HepG2 (cell line): ENCODE results near the gene SIN3A. TPM values are rescaled to one million over a fixed set of nuclear protein-coding genes. Genes with fewer than 3 reads are reported as not detected.

Source experiments
- AGO2 ChIP-seq: fragments of 200-400 bp; formaldehyde crosslinking; optimal IDR thresholded peaks from 2 replicates; pipeline ENCODE3; 2017; ENCODE audit warnings: mild to moderate bottlenecking, low read depth, low read length, moderate library complexity
- AHR ChIP-seq: IDR thresholded peaks from 2 replicates; pipeline ENCODE4 v1.6.1; 2018; ENCODE audit warnings: missing genetic modification reagents, missing compliant biosample characterization
- ATRX ChIP-seq: sonication (generic); formaldehyde crosslinking; IDR thresholded peaks from 2 replicates; pipeline ENCODE4 v1.4.0; 2020; ENCODE audit warnings: missing genetic modification reagents, borderline replicate concordance
- CBX5 ChIP-seq: sonication (generic); formaldehyde crosslinking; IDR thresholded peaks from 2 replicates; pipeline ENCODE4 v1.4.0; 2020; ENCODE audit warnings: missing genetic modification reagents, borderline replicate concordance
- DNMT3B ChIP-seq: conservative IDR thresholded peaks from 2 replicates; pipeline ENCODE4 v1.6.1; 2016; ENCODE audit warnings: missing biosample characterization, control low read depth
- FOXA1 ChIP-seq, 2 experiments: fragments of 450-650 bp in 1 of 2; sonication (generic) in 1 of 2; formaldehyde crosslinking in 1 of 2; IDR thresholded peaks; 2 replicates each; pipeline versions ENCODE4 v1.4.0 to v1.6.1; 2016 to 2020; ENCODE audit warnings: missing genetic modification reagents in 1 of 2
- GABPB1 ChIP-seq: IDR thresholded peaks from 2 replicates; pipeline ENCODE4 v1.6.1; 2016; ENCODE audit warnings: mild to moderate bottlenecking, missing genetic modification reagents, moderate library complexity, missing compliant biosample characterization
- HDAC1 ChIP-seq: sonication (generic); formaldehyde crosslinking; IDR thresholded peaks from 2 replicates; pipeline ENCODE4 v1.5.1; 2020; ENCODE audit warnings: mild to moderate bottlenecking, missing genetic modification reagents
- HNF1B ChIP-seq: sonication (generic); formaldehyde crosslinking; IDR thresholded peaks from 2 replicates; pipeline ENCODE4 v1.5.1; 2020; ENCODE audit warnings: mild to moderate bottlenecking, moderate library complexity, missing genetic modification reagents
- IRF9 ChIP-seq: sonication (generic); formaldehyde crosslinking; IDR thresholded peaks from 2 replicates; pipeline ENCODE4 v1.8.0; 2022; ENCODE audit warnings: missing genetic modification reagents, mild to moderate bottlenecking, borderline replicate concordance
- MAZ ChIP-seq, 2 experiments: sonication (generic) in 1 of 2; formaldehyde crosslinking in 1 of 2; IDR thresholded peaks; 2 replicates each; pipeline versions ENCODE4 v1.5.0 to v1.6.1; 2012 to 2020; ENCODE audit warnings: low read depth in 2 of 2, mild to moderate bottlenecking in 2 of 2, borderline replicate concordance in 1 of 2, improper control_type of control experiment in 1 of 2, low read length in 1 of 2, missing genetic modification reagents in 1 of 2, moderate library complexity in 1 of 2
- NAIF1 ChIP-seq: sonication (generic); formaldehyde crosslinking; IDR thresholded peaks from 2 replicates; pipeline ENCODE4 v1.5.0; 2020; ENCODE audit warnings: mild to moderate bottlenecking, missing genetic modification reagents, borderline replicate concordance
- NCOR1 ChIP-seq: fragments of 200-600 bp; sonication (generic); IDR thresholded peaks from 2 replicates; pipeline ENCODE4 v1.7.0; 2017; ENCODE audit warnings: antibody characterized with exemption, low read length, borderline replicate concordance
- NFYB ChIP-seq: sonication (generic); formaldehyde crosslinking; IDR thresholded peaks from 2 replicates; pipeline ENCODE4 v1.4.0; 2020; ENCODE audit warnings: missing genetic modification reagents
- PHF21A ChIP-seq: sonication (generic); formaldehyde crosslinking; IDR thresholded peaks from 2 replicates; pipeline ENCODE4 v1.5.0; 2020; ENCODE audit warnings: mild to moderate bottlenecking, missing genetic modification reagents
- RAD21 ChIP-seq: fragments of 450-650 bp; formaldehyde crosslinking; IDR thresholded peaks from 2 replicates; pipeline ENCODE4 v1.5.0; 2020; ENCODE audit warnings: mild to moderate bottlenecking
- SRSF1 ChIP-seq: fragments of 200-400 bp; formaldehyde crosslinking; optimal IDR thresholded peaks from 2 replicates; pipeline ENCODE3; 2017; ENCODE audit warnings: mild to moderate bottlenecking, low read depth, low read length, moderate library complexity
- ZNF232 ChIP-seq: sonication (generic); formaldehyde crosslinking; IDR thresholded peaks from 2 replicates; pipeline ENCODE4 v1.4.0; 2020; ENCODE audit warnings: missing genetic modification reagents, borderline replicate concordance
- ZNF414 ChIP-seq: sonication (generic); formaldehyde crosslinking; IDR thresholded peaks from 2 replicates; pipeline ENCODE4 v1.5.0; 2020; ENCODE audit warnings: missing genetic modification reagents
- ZNF501 ChIP-seq: sonication (generic); formaldehyde crosslinking; IDR thresholded peaks from 2 replicates; pipeline ENCODE4 v1.5.1; 2020; ENCODE audit warnings: mild to moderate bottlenecking, moderate library complexity, missing genetic modification reagents
- ZNF558 ChIP-seq: sonication (generic); formaldehyde crosslinking; IDR thresholded peaks from 2 replicates; pipeline ENCODE4 v1.9.0; 2022; ENCODE audit warnings: mild to moderate bottlenecking, missing genetic modification reagents, borderline replicate concordance
- ZNF564 ChIP-seq: sonication (generic); formaldehyde crosslinking; IDR thresholded peaks from 2 replicates; pipeline ENCODE4 v1.8.1; 2023; ENCODE audit warnings: mild to moderate bottlenecking, missing genetic modification reagents
- ZNF605 ChIP-seq: sonication (generic); formaldehyde crosslinking; IDR thresholded peaks from 2 replicates; pipeline ENCODE4 v1.8.0; 2022; ENCODE audit warnings: mild to moderate bottlenecking, missing genetic modification reagents
- polyA plus RNA-seq, 8 experiments: library from polyadenylated mRNA; depleted of rRNA in 3 of 8; stranded (reverse) in 7 of 8; unstranded in 1 of 8; fragments of >200 nt; fragmentation: Illumina TruSeq in 4 of 8; extraction: Trizol in 4 of 8; gene quantifications; 2 replicates each; pipeline versions ENCODE4 v1.2.1 to v1.2.3, GENCODE V29; 2011 to 2016; ENCODE audit warnings: low read depth in 4 of 8, missing spikeins in 1 of 8, mixed read lengths in 1 of 8; ENCODE audit not compliant: insufficient read depth in 1 of 8
- total RNA-seq, 5 experiments: library from RNA; depleted of rRNA; stranded (reverse); fragments of >200 nt; fragmentation: Illumina TruSeq; extraction: Trizol; gene quantifications; 2 replicates each; pipeline ENCODE4 v1.2.3, GENCODE V29; 2016; ENCODE audit warnings: low read depth in 1 of 5

Gene SIN3A
- total and polyA plus RNA-seq, 2 of the 13 experiments (the other 11 are each of a cell fraction or from before 2014, with no cell fraction given), result 16.1 to 28.1 TPM

- TF ChIP-seq HNF1B (CRISPR knock-in tag), result peak; percentile 54; the same call in 1 of the 2 replicates
- 0 out of 2 replicates have a peak, but pooled peaks have one; percentile 25 for TF ChIP-seq ZNF414 (CRISPR knock-in tag)
- TF ChIP-seq MAZ (IDR thresholded peaks at IDR 0.05; ENCODE audit: borderline replicate concordance, low read depth, low read length), result peak; percentile 46; the same call in 1 of the 2 replicates
- peak; percentile 66 for TF ChIP-seq MAZ (CRISPR knock-in tag; IDR thresholded peaks at IDR 0.05; ENCODE audit: low read depth)
- peak; percentile 81; the same call in 1 of the 2 replicates for TF ChIP-seq CBX5 (CRISPR knock-in tag)
- no peak for TF ChIP-seq ZNF564 (CRISPR knock-in tag)
- peak; percentile 70; the same call in 1 of the 2 replicates for TF ChIP-seq GABPB1 (CRISPR knock-in tag)
- TF ChIP-seq DNMT3B (CRISPR knock-in tag), result no peak
- 0 out of 2 replicates have a peak, but pooled peaks have one; percentile 26 for TF ChIP-seq RAD21
- TF ChIP-seq ZNF558 (CRISPR knock-in tag), result 0 out of 2 replicates have a peak, but pooled peaks have one; percentile 69
- TF ChIP-seq ZNF605 (CRISPR knock-in tag), result 0 out of 2 replicates have a peak, but pooled peaks have one; percentile 60
- TF ChIP-seq NAIF1 (CRISPR knock-in tag), result no peak
- TF ChIP-seq AHR (CRISPR knock-in tag), result peak; percentile 53; the same call in 1 of the 2 replicates
- no peak for TF ChIP-seq FOXA1 (IDR thresholded peaks at IDR 0.05)
- TF ChIP-seq FOXA1 (CRISPR knock-in tag; IDR thresholded peaks at IDR 0.05), result no peak
- peak; percentile 61; the same call in 1 of the 2 replicates for TF ChIP-seq HDAC1 (CRISPR knock-in tag)
- 0 out of 2 replicates have a peak, but pooled peaks have one; percentile 57 for TF ChIP-seq IRF9 (CRISPR knock-in tag)
- peak; percentile 9 for TF ChIP-seq SRSF1
- peak; percentile 61 for TF ChIP-seq AGO2
- peak; percentile 53 for TF ChIP-seq ZNF501 (CRISPR knock-in tag)
- no peak for TF ChIP-seq NCOR1
- TF ChIP-seq ATRX, result no peak
- no peak for TF ChIP-seq ZNF232
- peak; percentile 45; the same call in 1 of the 2 replicates for TF ChIP-seq PHF21A (CRISPR knock-in tag)
- TF ChIP-seq NFYB (CRISPR knock-in tag), result peak; percentile 22; the same call in 1 of the 2 replicates
Observed at GRCh38 chr15:75450307-75451201, 936 bp downstream of the SIN3A start (continued).
